Omental fat pad (tissue), 4 donors: Measurements from ENCODE around the gene PRKAR1B. TPM values are rescaled to one million over a fixed set of nuclear protein-coding genes. Genes with fewer than 3 reads are reported as not detected.

Source experiments
- ATAC-seq: fragments of 150-250 bp; one replicate; pipeline ENCODE4 v1.9.1; 2016; ENCODE audit warnings: mild to moderate bottlenecking, moderate library complexity; ENCODE audit not compliant: low FRiP score
- DNase-seq: peaks from one replicate; pipeline ENCODE4 v3.0.0-alpha.2; 2019; ENCODE audit warnings: low spot score
- CTCF ChIP-seq, 3 donors: fragments of 450-650 bp; IDR thresholded peaks; one replicate each; pipeline ENCODE4 v1.5.1; 2016 to 2017; ENCODE audit warnings: antibody characterized with exemption in 3 of 3, mild to moderate bottlenecking in 3 of 3, moderate library complexity in 2 of 3
- total RNA-seq, 4 donors: library from RNA; depleted of rRNA; stranded (reverse); fragments of >200 nt; gene quantifications; one replicate each; pipeline ENCODE4 v1.1.0, GENCODE V29; 2016

PRKAR1B gene
- total RNA-seq, 4 donors from 2014 or later: 9.0 to 11.4 (median 10.3) TPM

GRCh38 chr7:569996-570800 lies 156.9 kb downstream of the PRKAR1B start:
- no peak for TF ChIP-seq CTCF (IDR thresholded peaks at IDR 0.05)
- ATAC-seq (no peak), DNase-seq (no peak)

GRCh38 chr7:569071-569855 lies 157.8 kb downstream of the PRKAR1B start:
- TF ChIP-seq CTCF (IDR thresholded peaks at IDR 0.05): no peak
- ATAC-seq (no peak), DNase-seq (no peak)

GRCh38 chr7:568031-568951 lies 158.8 kb downstream of the PRKAR1B start:
- no peak for DNase-seq
- TF ChIP-seq CTCF (IDR thresholded peaks at IDR 0.05): no peak
- no peak for ATAC-seq

GRCh38 chr7:567305-567883 lies 159.7 kb downstream of the PRKAR1B start:
- DNase-seq: no peak
- no peak for TF ChIP-seq CTCF (IDR thresholded peaks at IDR 0.05)
- no peak for ATAC-seq

- ATAC-seq (no peak), DNase-seq (no peak)
- TF ChIP-seq CTCF (IDR thresholded peaks at IDR 0.05): no peak
Measured at GRCh38 chr7:566100-566499, 161.0 kb downstream of the PRKAR1B start.

- no peak for TF ChIP-seq CTCF (IDR thresholded peaks at IDR 0.05)
- DNase-seq (no peak), ATAC-seq (no peak)
Measured at GRCh38 chr7:564176-564865, 162.8 kb downstream of the PRKAR1B start.
